Panc1 (cell line): ENCODE results near the gene LGALS4.

ENCODE experiments used
- CTCF ChIP-seq: fragments of 450-650 bp; IDR thresholded peaks from 2 replicates; pipeline ENCODE4 v1.5.1; 2017; ENCODE audit warnings: mild to moderate bottlenecking
- POLR2AphosphoS5 ChIP-seq: IDR thresholded peaks from 2 replicates; pipeline ENCODE4 v1.6.1; 2012; ENCODE audit warnings: mild to moderate bottlenecking, low read depth, low read length, moderate library complexity

GRCh38 chr19:38846097-38846496 is 33.4 kb upstream of the LGALS4 start:
- TF ChIP-seq CTCF (no peak), POLR2AphosphoS5 (no peak)
